Measurements from ENCODE around the gene APOBEC3A.

- no peak for TF ChIP-seq CTCF (IDR thresholded peaks at IDR 0.05)
- no peak for TF ChIP-seq POLR2A (IDR thresholded peaks at IDR 0.05)
Observed at GRCh38 chr22:38930512-38930911, 26.9 kb upstream of the APOBEC3A start.

Data from right lobe of liver (tissue), 4 donors.